ENCODE measurements around the gene ARID2. TPM values are rescaled to one million over a fixed set of nuclear protein-coding genes. Genes with fewer than 3 reads are reported as not detected.

The ARID2 gene
- total RNA-seq, 2 donors from 2014 or later: 19.1 to 26.2 TPM

DNA sequence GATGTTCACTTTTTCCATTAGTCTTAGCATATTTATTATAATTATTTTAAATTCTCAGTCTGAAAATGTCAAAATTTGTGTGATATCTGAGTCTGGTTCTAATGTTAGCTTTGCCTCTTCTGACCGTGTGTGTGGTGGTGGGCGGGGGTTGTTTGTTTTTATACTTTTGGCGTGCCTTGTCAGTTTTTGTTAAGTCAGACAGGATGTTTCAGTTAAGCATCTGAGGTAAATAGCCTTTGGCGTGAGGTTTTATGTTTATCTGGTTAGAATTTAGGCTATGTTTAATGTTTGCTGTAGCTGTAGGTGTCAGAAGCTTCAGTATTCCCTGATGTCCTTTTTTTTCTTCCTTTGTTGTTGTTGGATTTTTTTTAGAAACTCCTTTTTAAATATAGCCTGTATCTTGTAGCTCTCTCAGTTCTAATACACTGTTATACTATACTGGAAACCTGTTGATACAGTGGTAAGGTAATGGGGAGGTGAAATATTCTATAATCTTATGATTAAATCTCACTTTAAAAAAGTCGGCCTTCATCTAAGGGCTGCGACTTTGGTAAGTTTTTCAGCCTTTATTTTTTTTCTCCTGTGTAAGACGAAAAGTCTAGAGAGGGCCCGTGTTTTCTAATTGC, 149.2 kb downstream of the ARID2 start:
- no peak for TF ChIP-seq POLR2A (IDR thresholded peaks at IDR 0.05)
- TF ChIP-seq, protein P1, sequence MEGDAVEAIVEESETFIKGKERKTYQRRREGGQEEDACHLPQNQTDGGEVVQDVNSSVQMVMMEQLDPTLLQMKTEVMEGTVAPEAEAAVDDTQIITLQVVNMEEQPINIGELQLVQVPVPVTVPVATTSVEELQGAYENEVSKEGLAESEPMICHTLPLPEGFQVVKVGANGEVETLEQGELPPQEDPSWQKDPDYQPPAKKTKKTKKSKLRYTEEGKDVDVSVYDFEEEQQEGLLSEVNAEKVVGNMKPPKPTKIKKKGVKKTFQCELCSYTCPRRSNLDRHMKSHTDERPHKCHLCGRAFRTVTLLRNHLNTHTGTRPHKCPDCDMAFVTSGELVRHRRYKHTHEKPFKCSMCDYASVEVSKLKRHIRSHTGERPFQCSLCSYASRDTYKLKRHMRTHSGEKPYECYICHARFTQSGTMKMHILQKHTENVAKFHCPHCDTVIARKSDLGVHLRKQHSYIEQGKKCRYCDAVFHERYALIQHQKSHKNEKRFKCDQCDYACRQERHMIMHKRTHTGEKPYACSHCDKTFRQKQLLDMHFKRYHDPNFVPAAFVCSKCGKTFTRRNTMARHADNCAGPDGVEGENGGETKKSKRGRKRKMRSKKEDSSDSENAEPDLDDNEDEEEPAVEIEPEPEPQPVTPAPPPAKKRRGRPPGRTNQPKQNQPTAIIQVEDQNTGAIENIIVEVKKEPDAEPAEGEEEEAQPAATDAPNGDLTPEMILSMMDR (IDR thresholded peaks at IDR 0.05): no peak
- no peak for ATAC-seq
- H3K4me3 ChIP-seq: no peak overlapping the region
- no peaks in the 10 kb centered on the region for H3K4me1 ChIP-seq
- 46 to 49% methylated on average over 8 of the region's 8 CpGs for WGBS, 2 donors
- no peak overlapping the region for H3K27ac ChIP-seq
- H3K36me3 ChIP-seq (replicated peaks in 1 of 2; ENCODE audit: insufficient read depth in 1 of 2, low read depth in 2 of 2): peaks cover 0 to 3% of the 10 kb centered on the region in 2 donors
- intact Hi-C loops (cut with DNase I): no loop called here
- no peak for DNase-seq
- no peaks in the 10 kb centered on the region for H3K9me3 ChIP-seq
- no peaks in the 10 kb centered on the region for H3K27me3 ChIP-seq

DNA sequence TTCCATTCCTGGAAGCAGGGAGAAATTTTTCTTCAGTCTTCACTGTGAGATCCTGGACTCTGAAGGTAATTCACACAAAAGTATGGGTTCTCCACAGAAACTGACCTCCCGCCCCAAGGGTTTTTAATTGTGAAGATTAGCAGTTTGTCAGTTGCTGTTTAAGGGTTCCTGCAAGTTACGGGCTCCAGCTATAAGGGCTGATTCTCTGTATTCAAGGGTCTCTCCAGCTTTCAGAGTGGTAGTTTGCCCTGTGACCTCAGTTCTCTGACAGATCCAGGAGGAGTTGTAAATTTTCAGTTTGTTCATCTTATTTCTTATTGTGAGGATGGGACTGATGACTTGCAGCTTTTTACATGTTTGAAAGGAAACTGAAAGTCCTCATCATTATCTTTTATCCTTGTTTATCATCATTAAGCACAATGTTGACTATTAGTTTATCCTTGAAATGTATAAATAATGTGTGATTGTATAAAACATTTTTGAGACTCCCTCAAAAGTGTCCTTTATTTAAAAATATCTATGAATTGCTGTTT, 149.9 kb downstream of the ARID2 start:
- Histone ChIP-seq H3K4me1 (no peaks in the 10 kb centered on the region), H3K27ac (no peak overlapping the region), H3K36me3 (replicated peaks in 1 of 2; ENCODE audit: insufficient read depth in 1 of 2, low read depth in 2 of 2) (peaks cover 0 to 1% of the 10 kb centered on the region in 2 donors), H3K9me3 (no peaks in the 10 kb centered on the region), H3K27me3 (no peaks in the 10 kb centered on the region), H3K4me3 (no peak overlapping the region)
- ATAC-seq (no peak), DNase-seq (no peak)
- intact Hi-C loops (cut with DNase I): no loop called here
- 94 to 100% methylated on average over 2 of the region's 2 CpGs for WGBS, 2 donors
- TF ChIP-seq, protein P1 (IDR thresholded peaks at IDR 0.05): no peak

DNA sequence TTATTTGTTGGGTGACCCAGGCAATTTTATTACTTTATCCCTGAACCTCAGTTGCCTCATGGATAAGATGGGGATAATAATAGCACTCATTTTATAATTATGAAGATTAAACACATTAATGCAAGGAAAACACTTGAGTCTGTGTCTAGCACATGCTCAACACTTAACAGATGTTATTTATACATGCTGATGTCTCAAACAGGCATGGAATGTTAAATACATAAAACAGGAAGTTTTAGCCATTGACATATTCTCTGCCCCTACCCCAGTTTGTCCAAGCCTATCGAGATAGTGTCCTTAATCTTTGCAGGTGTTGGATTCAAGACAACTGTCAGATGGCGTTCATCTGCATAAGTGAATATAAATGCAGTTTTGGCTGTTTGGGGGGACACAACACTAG, 151.0 kb downstream of the ARID2 start:
- H3K27ac ChIP-seq: no peak overlapping the region
- intact Hi-C loops (cut with DNase I): no loop called here
- no peaks in the 10 kb centered on the region for H3K9me3 ChIP-seq
- H3K4me1 ChIP-seq: no peaks in the 10 kb centered on the region
- no peak overlapping the region for H3K4me3 ChIP-seq
- no peak for ATAC-seq
- TF ChIP-seq POLR2A (IDR thresholded peaks at IDR 0.05): no peak
- TF ChIP-seq, protein P1 (IDR thresholded peaks at IDR 0.05): no peak
- WGBS, 2 donors: 86 to 89% methylated on average over 2 of the region's 2 CpGs
- peaks cover 0 to 1% of the 10 kb centered on the region in 2 donors for H3K36me3 ChIP-seq (replicated peaks in 1 of 2; ENCODE audit: insufficient read depth in 1 of 2, low read depth in 2 of 2)
- H3K27me3 ChIP-seq: no peaks in the 10 kb centered on the region
- no peak for DNase-seq

DNA sequence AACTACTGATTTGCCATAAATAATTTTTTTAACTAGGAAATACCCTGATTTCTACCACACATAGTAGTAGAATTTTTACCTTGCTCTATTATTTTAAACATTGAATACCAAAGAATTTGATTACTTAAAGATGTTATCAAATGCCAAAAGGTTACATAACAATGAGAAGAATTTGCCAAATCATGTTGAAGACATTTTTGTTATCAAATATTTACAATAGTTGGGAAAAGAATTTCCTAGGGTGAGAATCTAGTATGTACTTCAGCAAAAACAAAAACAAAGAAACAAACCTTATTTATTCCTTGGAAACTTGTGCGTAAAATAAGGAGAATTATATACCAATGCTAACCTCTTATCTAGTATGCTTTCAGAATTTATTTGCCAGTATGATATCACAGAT, 153.7 kb downstream of the ARID2 start:
- no peaks in the 10 kb centered on the region for H3K9me3 ChIP-seq
- no peaks in the 10 kb centered on the region for H3K27me3 ChIP-seq
- H3K4me1 ChIP-seq: no peaks in the 10 kb centered on the region
- peaks cover 0 to 2% of the 10 kb centered on the region in 2 donors for H3K36me3 ChIP-seq (replicated peaks in 1 of 2; ENCODE audit: insufficient read depth in 1 of 2, low read depth in 2 of 2)
- TF ChIP-seq, protein P1 (IDR thresholded peaks at IDR 0.05): no peak
- TF ChIP-seq POLR2A (IDR thresholded peaks at IDR 0.05): no peak
- intact Hi-C loops (cut with DNase I): no loop called here
- no peak for ATAC-seq
- H3K27ac ChIP-seq: no peak overlapping the region
- no peak for DNase-seq
- H3K4me3 ChIP-seq: no peak overlapping the region
- 95 to 96% methylated on average over 1 of the region's 1 CpG for WGBS, 2 donors

DNA sequence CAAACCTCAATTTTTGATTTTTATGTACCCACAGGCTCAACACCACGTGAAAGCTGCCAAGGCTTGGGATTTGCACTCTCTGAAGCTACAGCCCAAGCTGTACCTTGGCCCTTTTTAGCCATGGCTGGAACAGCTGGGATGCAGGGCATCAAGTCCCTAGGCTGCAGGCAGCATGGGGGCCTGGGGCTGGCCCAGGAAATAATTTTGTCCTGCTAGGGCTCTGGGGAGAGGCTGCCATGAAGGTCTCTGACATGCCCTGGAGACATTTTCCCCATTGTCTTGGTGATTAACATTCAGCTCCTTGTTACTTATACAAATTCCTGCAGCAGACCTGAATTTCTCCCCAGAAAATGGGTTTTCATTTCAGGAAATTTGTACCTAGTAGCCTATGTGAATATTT, 157.2 kb downstream of the ARID2 start:
- ATAC-seq (no peak), DNase-seq (no peak)
- intact Hi-C loops (cut with DNase I): no loop called here
- H3K9me3 ChIP-seq: no peaks in the 10 kb centered on the region
- no peaks in the 10 kb centered on the region for H3K4me1 ChIP-seq
- no peaks in the 10 kb centered on the region for H3K27me3 ChIP-seq
- H3K4me3 ChIP-seq: no peak overlapping the region
- WGBS, 2 donors: 80 to 90% methylated on average over 1 of the region's 1 CpG
- TF ChIP-seq, protein P1 (IDR thresholded peaks at IDR 0.05): no peak
- TF ChIP-seq POLR2A (IDR thresholded peaks at IDR 0.05): no peak
- H3K36me3 ChIP-seq (replicated peaks in 1 of 2; ENCODE audit: insufficient read depth in 1 of 2, low read depth in 2 of 2): peaks cover 0 to 2% of the 10 kb centered on the region in 2 donors
- no peak overlapping the region for H3K27ac ChIP-seq

All from body of pancreas (tissue), 4 donors.